IPS-NIHi11 (cell line): ENCODE measurements around the gene ABCA4.
A peak's percentile ranks its signal among the peaks of the same experiment; 100 is the strongest.

Experiments used
- DNase-seq: peaks from one replicate; pipeline ENCODE4 v3.0.0; 2012; ENCODE audit warnings: mixed read lengths, low spot score

Gene ABCA4

GRCh38 chr1:94027721-94028515, 93.0 kb downstream of the ABCA4 start:
- no peak for DNase-seq

GRCh38 chr1:94026619-94027380, 94.1 kb downstream of the ABCA4 start:
- no peak for DNase-seq

GRCh38 chr1:94025383-94026340, 95.3 kb downstream of the ABCA4 start:
- DNase-seq, result peak; percentile 69

GRCh38 chr1:94024104-94024792, 96.7 kb downstream of the ABCA4 start:
- no peak for DNase-seq

DNA sequence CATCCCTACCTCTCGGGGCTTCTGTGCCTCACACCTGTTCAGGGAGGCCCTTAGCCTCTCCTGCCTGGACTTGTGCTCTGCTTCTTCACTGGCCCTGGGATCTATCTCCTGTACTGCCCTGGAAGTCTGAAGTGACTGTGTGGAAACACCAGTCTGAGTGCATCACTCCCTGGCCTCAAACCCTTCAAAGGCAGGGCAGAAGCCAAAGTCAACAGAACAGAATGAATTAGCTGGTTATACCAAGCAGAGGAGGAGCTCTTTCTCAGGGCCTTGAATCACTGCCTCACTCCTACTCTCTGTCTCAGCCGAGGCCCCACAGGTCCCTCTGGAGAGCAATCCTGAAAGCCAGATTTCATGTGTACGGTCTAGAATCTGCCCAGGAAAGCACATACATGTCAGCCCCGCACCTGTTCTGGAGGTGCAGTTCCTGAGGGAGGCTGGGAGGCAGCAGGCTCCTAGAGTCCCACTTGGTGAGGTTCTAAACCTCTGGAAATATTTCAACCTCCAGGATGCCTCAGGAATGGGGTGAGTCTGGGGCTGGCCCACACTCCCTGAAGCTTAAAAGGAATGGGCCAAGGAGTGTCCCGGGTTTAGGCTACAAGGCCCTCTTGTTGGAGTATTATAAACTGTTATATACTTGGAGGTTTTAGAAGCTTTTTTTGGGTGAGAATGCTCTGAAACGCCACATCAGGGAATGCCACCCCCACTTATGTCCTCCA, 98.3 kb downstream of the ABCA4 start:
- DNase-seq, result no peak

- DNase-seq, result peak; percentile 53
These were observed 100.0 kb downstream of the ABCA4 start for GRCh38 chr1:94020764-94021579.

DNA sequence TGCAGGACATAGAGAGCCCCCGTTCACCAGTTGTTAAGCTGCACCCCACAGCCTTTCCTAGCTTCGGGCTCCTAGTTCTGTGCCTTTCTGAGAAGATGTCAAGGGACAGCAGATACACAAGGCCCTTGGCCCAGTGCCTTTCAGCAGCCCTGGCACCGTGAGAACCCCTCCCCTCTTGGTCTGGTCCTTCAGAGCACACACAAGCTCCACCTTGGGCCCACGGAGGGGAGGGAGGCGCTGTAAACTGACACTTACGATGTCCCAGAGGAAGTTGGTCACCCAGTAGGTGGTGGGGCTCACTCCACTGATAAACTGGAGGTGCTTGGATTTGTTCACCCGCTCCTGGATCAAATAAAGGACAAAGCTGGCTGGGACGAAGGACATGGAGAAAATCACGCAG, 101.6 kb downstream of the ABCA4 start:
- no peak for DNase-seq

DNA sequence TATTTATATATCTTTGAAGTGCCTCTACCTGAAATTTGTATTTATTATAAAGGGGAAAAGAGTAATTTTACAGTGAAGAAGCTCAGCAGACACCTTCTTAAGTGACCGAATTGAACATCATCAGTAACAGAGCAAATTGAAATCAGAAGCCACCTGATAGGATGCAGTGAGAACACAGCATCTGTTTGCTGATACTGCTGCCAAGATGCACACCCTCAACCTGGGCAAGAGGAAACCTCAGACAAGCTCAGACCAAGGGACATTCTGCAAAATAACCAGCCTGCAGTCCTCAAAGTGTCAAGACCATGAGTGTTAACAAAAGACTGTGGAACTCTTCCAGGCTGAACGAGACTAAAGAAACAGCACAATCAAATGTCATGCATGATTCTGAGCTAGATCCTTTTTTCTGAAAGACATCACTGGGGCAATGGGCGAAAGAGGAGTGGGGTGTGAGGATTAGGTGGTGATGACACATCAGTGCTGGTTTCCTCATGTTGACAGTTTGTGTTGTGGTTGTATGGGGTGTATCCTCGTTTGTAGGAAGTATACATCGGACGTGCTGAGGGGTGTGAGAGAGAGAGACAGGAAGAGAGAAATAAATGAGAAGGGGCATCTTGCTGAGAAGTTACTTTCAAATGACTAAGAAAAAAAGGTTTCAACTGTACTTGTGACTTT, 103.7 kb downstream of the ABCA4 start:
- no peak for DNase-seq

DNA sequence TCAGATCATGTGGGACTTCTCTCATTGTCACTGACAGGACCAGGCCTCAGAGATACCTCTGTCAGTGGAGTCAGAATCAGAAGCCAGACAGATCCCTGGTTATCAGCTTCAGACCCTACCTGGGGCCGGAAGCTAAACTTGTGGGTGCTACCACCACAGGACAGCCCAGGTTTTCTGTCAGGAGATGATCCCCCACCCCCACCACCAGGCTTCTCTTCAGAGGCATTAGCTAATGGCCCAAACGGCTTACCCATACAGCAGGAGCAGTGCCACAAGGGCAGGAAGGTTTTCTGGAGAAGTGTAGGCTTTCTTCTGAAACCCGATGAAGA, 105.5 kb downstream of the ABCA4 start:
- DNase-seq, result no peak

GRCh38 chr1:94014635-94015488, 106.1 kb downstream of the ABCA4 start:
- no peak for DNase-seq

DNA sequence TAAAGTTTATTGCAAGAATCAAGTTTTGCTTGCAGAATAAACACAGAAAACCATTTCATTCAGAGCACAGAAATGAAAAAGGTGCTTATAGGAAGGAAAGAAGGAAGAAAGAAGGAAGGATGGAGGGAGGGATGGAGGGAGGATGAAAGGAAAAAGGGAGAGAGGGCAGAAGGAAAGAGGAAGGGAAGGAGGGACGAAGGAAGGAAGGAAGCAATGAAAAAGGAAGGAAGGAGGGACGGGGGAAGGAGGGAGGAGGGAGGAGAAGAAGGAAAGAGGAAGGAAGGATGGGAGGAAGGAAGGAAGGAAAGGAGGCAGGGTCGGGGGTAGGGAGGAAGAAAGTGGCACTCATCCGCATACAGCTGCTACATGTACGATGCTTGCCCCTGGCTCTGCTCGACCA, 106.9 kb downstream of the ABCA4 start:
- DNase-seq, result no peak

DNA sequence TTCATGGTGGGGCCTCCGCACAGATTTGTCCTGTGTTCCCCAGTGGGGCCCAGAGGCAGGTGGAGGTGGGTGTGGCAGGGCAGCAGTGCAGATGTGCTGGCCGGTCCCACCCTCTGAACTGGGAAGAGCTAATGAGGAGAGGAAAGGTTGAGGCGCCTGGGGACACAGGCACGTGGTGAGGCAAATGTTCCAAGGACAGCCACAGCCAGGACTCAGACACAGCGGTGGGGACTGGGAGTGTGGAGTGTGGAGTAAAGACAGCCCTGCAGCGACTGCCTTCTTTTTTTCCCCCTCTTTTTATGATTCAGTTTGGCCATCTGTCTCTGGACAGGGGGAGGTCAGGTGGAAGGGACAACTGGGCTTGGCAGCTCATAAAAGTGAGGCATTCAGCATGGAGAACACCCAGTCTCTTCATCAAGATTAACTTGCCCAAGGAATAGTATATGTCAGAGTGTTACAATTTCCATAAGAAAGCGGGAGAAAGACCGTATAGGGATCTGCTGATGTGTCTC, 107.5 kb downstream of the ABCA4 start:
- no peak for DNase-seq

DNA sequence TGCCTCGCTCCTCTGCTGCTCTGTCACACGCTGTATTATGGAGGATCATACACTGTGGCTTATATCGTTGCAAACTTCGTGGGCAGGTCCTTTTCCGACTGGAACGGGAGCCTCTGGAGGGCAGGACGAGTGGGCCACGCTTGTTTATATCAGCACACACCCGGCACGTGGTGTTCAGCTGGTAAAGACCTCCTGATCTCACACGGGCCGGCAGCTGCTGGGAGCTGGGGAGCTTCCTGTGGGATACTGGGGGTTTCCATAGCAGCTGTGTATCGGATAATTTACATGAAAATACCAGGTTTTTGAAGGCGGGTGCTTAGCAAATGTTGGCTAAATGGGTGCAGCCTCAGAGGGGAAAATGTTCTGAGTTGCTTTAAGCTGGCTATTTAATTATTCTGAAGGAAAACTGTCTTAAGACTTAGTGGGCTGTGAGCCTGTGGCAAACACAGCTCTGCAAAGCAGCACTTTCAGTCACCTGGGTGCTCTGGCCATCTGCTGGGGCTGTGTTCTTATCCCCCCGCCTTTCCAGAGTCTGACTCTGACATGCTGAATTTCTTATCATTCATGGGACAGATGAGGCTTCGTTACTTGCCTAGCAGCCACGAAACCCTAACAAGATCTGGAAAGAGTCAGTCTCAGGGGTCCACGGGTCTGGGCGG, 108.1 kb downstream of the ABCA4 start:
- peak; percentile 63 for DNase-seq

- peak; percentile 33 for DNase-seq
These were observed 109.0 kb downstream of the ABCA4 start for GRCh38 chr1:94011709-94012595.

GRCh38 chr1:94011129-94011528, 109.8 kb downstream of the ABCA4 start:
- DNase-seq, result no peak

DNA sequence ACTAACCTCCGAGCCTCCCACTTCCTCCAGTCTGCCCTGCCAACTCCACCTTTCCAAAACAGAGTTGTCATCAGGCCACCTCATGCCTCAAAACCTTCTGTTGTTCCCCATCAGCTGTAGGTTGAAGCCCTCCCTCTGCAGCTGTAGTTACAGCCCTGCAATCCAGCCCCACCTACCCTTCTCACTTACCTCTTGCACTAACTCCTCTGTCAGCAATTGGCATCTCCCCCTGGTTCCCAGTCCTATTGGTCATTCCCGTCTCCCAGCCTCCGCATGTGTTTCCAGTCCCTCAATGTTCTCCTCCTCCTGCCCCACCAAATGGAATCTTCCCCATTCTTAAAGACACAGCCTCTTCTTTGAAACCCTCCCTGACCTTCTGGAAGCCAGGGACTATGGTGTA, 111.6 kb downstream of the ABCA4 start:
- DNase-seq, result no peak

DNA sequence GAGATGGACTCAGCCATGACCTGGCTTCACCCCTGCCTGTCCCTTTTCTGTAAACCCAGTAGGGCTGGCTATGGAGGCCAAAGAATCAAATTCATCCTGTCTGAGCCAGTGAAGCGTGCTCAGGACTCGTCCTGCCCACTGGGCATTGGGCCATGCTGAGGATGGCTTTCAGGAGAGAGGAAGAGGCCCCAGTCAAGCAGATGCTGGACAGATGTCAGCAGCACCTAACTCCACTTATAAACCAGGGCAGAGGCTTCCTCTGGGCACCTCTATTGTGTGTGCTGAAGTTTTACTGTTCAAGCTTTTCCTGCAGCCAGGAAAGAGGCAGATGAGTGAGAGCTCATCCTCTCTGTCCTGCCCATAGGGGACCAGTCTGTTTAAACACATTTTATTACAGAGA, 114.3 kb downstream of the ABCA4 start:
- DNase-seq, result no peak
